Measurements from ENCODE around the gene IPO7. TPM values are rescaled to one million over a fixed set of nuclear protein-coding genes. Genes with fewer than 3 reads are reported as not detected.

The IPO7 gene
- total RNA-seq, 4 donors from 2014 or later = 79.1 to 188 (median 140) TPM

- H3K27ac ChIP-seq = no peak overlapping the region
- no peaks in the 10 kb centered on the region for H3K27me3 ChIP-seq
- no peak overlapping the region for H3K4me3 ChIP-seq
- TF ChIP-seq CTCF (IDR thresholded peaks at IDR 0.05) (no peak), POLR2A (IDR thresholded peaks at IDR 0.05) (no peak)
- no peak for DNase-seq
- intact Hi-C loops (cut with DNase I; ENCODE audit: low total_unique reads) = no loop called here
- no peaks in the 10 kb centered on the region for H3K36me3 ChIP-seq
- H3K9me3 ChIP-seq = no peaks in the 10 kb centered on the region
- H3K4me1 ChIP-seq = no peaks in the 10 kb centered on the region
These were observed 109.9 kb downstream of the IPO7 start for GRCh38 chr11:9494316-9494715.

GRCh38 chr11:9495803-9496514 is 111.5 kb downstream of the IPO7 start:
- H3K36me3 ChIP-seq = no peaks in the 10 kb centered on the region
- no peak overlapping the region for H3K27ac ChIP-seq
- no peaks in the 10 kb centered on the region for H3K4me1 ChIP-seq
- no peak for TF ChIP-seq POLR2A (IDR thresholded peaks at IDR 0.05)
- no peak for TF ChIP-seq CTCF (IDR thresholded peaks at IDR 0.05)
- H3K9me3 ChIP-seq = no peaks in the 10 kb centered on the region
- intact Hi-C loops (cut with DNase I; ENCODE audit: low total_unique reads) = no loop called here
- DNase-seq = no peak
- H3K4me3 ChIP-seq = no peak overlapping the region
- no peaks in the 10 kb centered on the region for H3K27me3 ChIP-seq

Small RNAs within 50 kb of the gene (small RNA-seq; reads per million reads assigned to genes)
- gene SNORA23 = 83.1 reads per million, percentile 94 among the genes with 10 or more reads in this experiment

Other genes starting within 250 kb of the IPO7 start
- 100 to 1,000 TPM in 2 of 4 donors, 10 to 100 TPM in 2; 60.0 to 199 (median 99.4) TPM for gene DENND5A, start 119.3 kb upstream of the IPO7 start, total RNA-seq
- 10 to 100 TPM; 16.5 to 54.8 (median 24.4) TPM for gene TMEM41B, start 70.1 kb upstream of the IPO7 start, total RNA-seq
- gene ZNF143, start 76.4 kb downstream of the IPO7 start, total RNA-seq = 100 to 1,000 TPM in 1 of 4 donors, 10 to 100 TPM in 3; 41.6 to 144 (median 44.3) TPM
- gene WEE1, start 189.0 kb downstream of the IPO7 start, total RNA-seq = 100 to 1,000 TPM in 1 of 4 donors, 10 to 100 TPM in 3; 30.0 to 105 (median 60.0) TPM